CD14-positive monocyte (primary cell): Measurements from ENCODE around the gene C4orf54. TPM values are rescaled to one million over a fixed set of nuclear protein-coding genes. Genes with fewer than 3 reads are reported as not detected.

Experiments
- DNase-seq, 3 donors: peaks; one replicate each; pipeline ENCODE4 v3.0.0-alpha.2; 2011 to 2022
- H2AFZ ChIP-seq: 2 replicates; pipeline ENCODE4 v1.6.0; 2012; ENCODE audit warnings: mild to moderate bottlenecking, low read depth, low read length, inconsistent platforms; ENCODE audit not compliant: insufficient read depth, poor library complexity, severe bottlenecking
- H3K27ac ChIP-seq, 2 donors: 1 replicate in 1 of 2; 2 replicates in 1 of 2; pipeline ENCODE4 v1.5.1; 2012 to 2013; ENCODE audit warnings: low read length in 2 of 2, control low read depth in 1 of 2, inconsistent platforms in 1 of 2, low read depth in 1 of 2, mild to moderate bottlenecking in 1 of 2
- H3K27me3 ChIP-seq, 2 donors: one replicate each; pipeline versions ENCODE4 v1.6.0 to v1.6.1; 2011 to 2013; ENCODE audit warnings: low read length in 2 of 2; ENCODE audit not compliant: control insufficient read depth in 2 of 2, insufficient read depth in 2 of 2
- H3K36me3 ChIP-seq, 2 donors: replicated peaks in 1 of 2; 1 replicate in 1 of 2; 2 replicates in 1 of 2; pipeline versions ENCODE4 v1.5.1 to v1.6.1; 2012 to 2013; ENCODE audit warnings: low read length in 2 of 2, control low read depth in 1 of 2, inconsistent platforms in 1 of 2, mild to moderate bottlenecking in 1 of 2; ENCODE audit not compliant: insufficient read depth in 2 of 2, control insufficient read depth in 1 of 2
- H3K4me1 ChIP-seq, 2 donors: 1 replicate in 1 of 2; 2 replicates in 1 of 2; pipeline versions ENCODE4 v1.5.1 to v1.6.1; 2012 to 2013; ENCODE audit warnings: low read length in 2 of 2, control low read depth in 1 of 2, inconsistent platforms in 1 of 2, mild to moderate bottlenecking in 1 of 2, moderate library complexity in 1 of 2; ENCODE audit not compliant: insufficient read depth in 2 of 2, control insufficient read depth in 1 of 2
- H3K4me2 ChIP-seq: replicated peaks from 2 replicates; pipeline ENCODE3; 2012; ENCODE audit warnings: low read length, moderate library complexity, mild to moderate bottlenecking; ENCODE audit not compliant: poor library complexity, severe bottlenecking; ENCODE audit errors: extremely low read depth
- H3K4me3 ChIP-seq, 3 experiments: fragments of 200-600 bp in 1 of 3; sonication (generic) in 1 of 3; replicated peaks in 1 of 3; 1 replicate in 2 of 3; 2 replicates in 1 of 3; pipeline ENCODE4 v1.5.1; 2011 to 2013; ENCODE audit warnings: low read length in 3 of 3, mild to moderate bottlenecking in 3 of 3, control low read depth in 2 of 3, low read depth in 2 of 3, inconsistent platforms in 1 of 3, moderate library complexity in 1 of 3
- H3K79me2 ChIP-seq: 2 replicates; pipeline ENCODE4 v1.6.0; 2012; ENCODE audit warnings: mild to moderate bottlenecking, control low read depth, inconsistent platforms, low read length, moderate library complexity; ENCODE audit not compliant: insufficient read depth
- H3K9ac ChIP-seq: 2 replicates; pipeline ENCODE4 v1.6.0; 2017; ENCODE audit warnings: low read length, mild to moderate bottlenecking; ENCODE audit not compliant: insufficient read depth, poor library complexity, severe bottlenecking
- H3K9me3 ChIP-seq, 2 donors: replicated peaks in 1 of 2; 1 replicate in 1 of 2; 2 replicates in 1 of 2; pipeline versions ENCODE4 v1.5.1 to v1.6.1; 2012 to 2013; ENCODE audit warnings: low read length in 2 of 2, control low read depth in 1 of 2; ENCODE audit not compliant: control insufficient read depth in 1 of 2, insufficient read depth in 1 of 2
- H4K20me1 ChIP-seq: 2 replicates; pipeline ENCODE4 v1.6.0; 2012; ENCODE audit warnings: mild to moderate bottlenecking, low read length, control low read depth, moderate library complexity; ENCODE audit not compliant: insufficient read depth
- H3K27ac Mint-ChIP-seq, 7 donors: one replicate each; pipeline ENCODE4 v1.8.0; 2020; ENCODE audit warnings: mild to moderate bottlenecking in 7 of 7, mixed read lengths in 7 of 7, moderate library complexity in 6 of 7, inconsistent platforms in 2 of 7
- H3K27me3 Mint-ChIP-seq, 3 donors: one replicate each; pipeline ENCODE4 v1.8.0; 2021 to 2022; ENCODE audit warnings: low read depth in 3 of 3, mild to moderate bottlenecking in 3 of 3, mixed read lengths in 3 of 3, moderate library complexity in 3 of 3, inconsistent platforms in 1 of 3
- H3K36me3 Mint-ChIP-seq, 2 donors: one replicate each; pipeline ENCODE4 v1.8.0; 2020; ENCODE audit warnings: mixed read lengths in 2 of 2, inconsistent platforms in 1 of 2, mild to moderate bottlenecking in 1 of 2
- H3K4me1 Mint-ChIP-seq: one replicate; pipeline ENCODE4 v1.8.0; 2020; ENCODE audit warnings: mild to moderate bottlenecking, mixed read lengths
- H3K4me3 Mint-ChIP-seq, 2 donors: one replicate each; pipeline ENCODE4 v1.8.0; 2020; ENCODE audit warnings: mild to moderate bottlenecking in 2 of 2, mixed read lengths in 2 of 2, moderate library complexity in 1 of 2
- H3K9me3 Mint-ChIP-seq, 7 donors: one replicate each; pipeline ENCODE4 v1.8.0; 2020 to 2022; ENCODE audit warnings: mixed read lengths in 7 of 7, mild to moderate bottlenecking in 6 of 7, moderate library complexity in 6 of 7, inconsistent platforms in 2 of 7
- WGBS: methylation state at CpG from one replicate; pipeline ENCODE4 v1.1.5; 2013; ENCODE audit warnings: missing lambda C conversion rate; ENCODE audit not compliant: insufficient coverage; 5-methylcytosine and 5-hydroxymethylcytosine counted together
- intact Hi-C, 2 donors: fragments of 100-400 bp; cut with micrococcal nuclease; formaldehyde crosslinking; loops; one replicate each; pipeline versions ENCODE4 v1.15.0 to v1.15.1; 2023
- polyA plus RNA-seq, 3 donors: library from polyadenylated mRNA; depleted of rRNA in 1 of 3; unstranded in 2 of 3; stranded (reverse) in 1 of 3; fragments of 300-500 nt in 2 of 3; fragments of >200 nt in 1 of 3; fragmentation: Illumina TruSeq in 2 of 3; gene quantifications; 1 replicate in 2 of 3; 2 replicates in 1 of 3; pipeline ENCODE4 v1.2.3, GENCODE V29; 2012 to 2021
- TF ChIP-seq, protein P1 (sequence below): fragments of 200-600 bp; IDR thresholded peaks from one replicate; pipeline ENCODE4 v1.8.0; 2022; ENCODE audit warnings: antibody characterized with exemption, mild to moderate bottlenecking

Gene C4orf54
- polyA plus RNA-seq, 3 donors = not detected

DNA sequence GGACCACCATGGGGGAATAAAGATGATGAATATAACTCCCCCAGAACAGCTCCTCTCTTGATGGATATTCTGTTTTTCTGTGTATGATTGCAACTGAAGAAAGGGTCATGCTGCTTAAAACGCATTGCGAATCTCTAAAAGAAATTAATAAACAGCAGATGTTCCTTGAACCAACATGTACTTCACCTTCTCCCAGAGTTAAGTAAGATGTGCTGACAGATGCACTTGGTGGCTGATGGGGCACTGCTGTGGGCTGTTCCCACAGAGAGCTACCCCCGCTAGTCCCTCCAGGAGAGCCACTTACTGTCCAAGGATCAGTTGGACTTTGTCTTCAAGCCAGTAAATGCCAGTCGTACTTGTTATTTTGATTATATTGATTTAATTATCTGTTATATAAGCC is 26.3 kb upstream of the C4orf54 start:
- no peak overlapping the region for H3K9ac ChIP-seq
- DNase-seq = no peak
- Mint-ChIP-seq H3K27ac (no peak overlapping the region), H3K36me3 (no peaks in the 10 kb centered on the region), H3K27me3 (no peaks in the 10 kb centered on the region), H3K9me3 (peaks cover 0 to 10% (median 5%) of the 10 kb centered on the region in 7 donors), H3K4me1 (no peaks in the 10 kb centered on the region), H3K4me3 (no peak overlapping the region)
- no peak overlapping the region for H3K4me2 ChIP-seq
- no peaks in the 10 kb centered on the region for H3K36me3 ChIP-seq
- no peak overlapping the region for H3K4me3 ChIP-seq
- no peaks in the 10 kb centered on the region for H3K79me2 ChIP-seq
- WGBS = 100% methylated on average over 1 of the region's 4 CpGs
- no peaks in the 10 kb centered on the region for H3K4me1 ChIP-seq
- H3K27ac ChIP-seq = no peak overlapping the region
- intact Hi-C loops = no loop called here
- H4K20me1 ChIP-seq = no peaks in the 10 kb centered on the region
- no peak overlapping the region for H2AFZ ChIP-seq
- TF ChIP-seq, protein P1, sequence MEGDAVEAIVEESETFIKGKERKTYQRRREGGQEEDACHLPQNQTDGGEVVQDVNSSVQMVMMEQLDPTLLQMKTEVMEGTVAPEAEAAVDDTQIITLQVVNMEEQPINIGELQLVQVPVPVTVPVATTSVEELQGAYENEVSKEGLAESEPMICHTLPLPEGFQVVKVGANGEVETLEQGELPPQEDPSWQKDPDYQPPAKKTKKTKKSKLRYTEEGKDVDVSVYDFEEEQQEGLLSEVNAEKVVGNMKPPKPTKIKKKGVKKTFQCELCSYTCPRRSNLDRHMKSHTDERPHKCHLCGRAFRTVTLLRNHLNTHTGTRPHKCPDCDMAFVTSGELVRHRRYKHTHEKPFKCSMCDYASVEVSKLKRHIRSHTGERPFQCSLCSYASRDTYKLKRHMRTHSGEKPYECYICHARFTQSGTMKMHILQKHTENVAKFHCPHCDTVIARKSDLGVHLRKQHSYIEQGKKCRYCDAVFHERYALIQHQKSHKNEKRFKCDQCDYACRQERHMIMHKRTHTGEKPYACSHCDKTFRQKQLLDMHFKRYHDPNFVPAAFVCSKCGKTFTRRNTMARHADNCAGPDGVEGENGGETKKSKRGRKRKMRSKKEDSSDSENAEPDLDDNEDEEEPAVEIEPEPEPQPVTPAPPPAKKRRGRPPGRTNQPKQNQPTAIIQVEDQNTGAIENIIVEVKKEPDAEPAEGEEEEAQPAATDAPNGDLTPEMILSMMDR = no peak
- peaks cover 0 to 7% of the 10 kb centered on the region in 2 donors for H3K9me3 ChIP-seq
- H3K27me3 ChIP-seq = no peaks in the 10 kb centered on the region

DNA sequence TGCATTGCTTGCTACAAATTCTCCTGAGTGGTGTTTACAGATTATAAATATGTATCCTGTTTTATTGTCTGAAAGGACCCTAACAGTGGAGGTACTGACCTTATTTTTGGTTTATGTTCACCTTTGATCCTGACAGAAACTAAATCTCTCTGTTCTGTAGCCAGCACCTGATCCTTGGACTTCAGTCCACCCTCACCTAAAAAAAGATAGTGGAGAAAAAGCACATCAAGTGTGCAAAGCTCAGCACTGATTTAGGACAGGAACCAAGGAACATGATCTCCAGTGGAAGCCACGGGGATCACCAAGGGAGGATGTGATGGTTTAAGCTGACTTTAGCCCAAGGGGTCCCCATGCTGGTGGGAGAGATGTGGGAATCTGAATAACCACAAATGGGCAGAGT is 22.3 kb upstream of the C4orf54 start:
- H3K4me1 ChIP-seq = no peaks in the 10 kb centered on the region
- no peak overlapping the region for H3K27ac ChIP-seq
- no peak overlapping the region for H2AFZ ChIP-seq
- Mint-ChIP-seq H3K4me3 (no peak overlapping the region), H3K27ac (peak overlapping the region in 1 of 7 donors; percentile 41), H3K4me1 (no peaks in the 10 kb centered on the region), H3K9me3 (peaks cover 0 to 8% (median 3%) of the 10 kb centered on the region in 7 donors), H3K27me3 (no peaks in the 10 kb centered on the region), H3K36me3 (no peaks in the 10 kb centered on the region)
- no peaks in the 10 kb centered on the region for H3K27me3 ChIP-seq
- H3K9ac ChIP-seq = no peak overlapping the region
- no peak overlapping the region for H3K4me2 ChIP-seq
- H3K9me3 ChIP-seq = no peaks in the 10 kb centered on the region
- no peak overlapping the region for H3K4me3 ChIP-seq
- no peaks in the 10 kb centered on the region for H3K79me2 ChIP-seq
- TF ChIP-seq, protein P1 = no peak
- H3K36me3 ChIP-seq = no peaks in the 10 kb centered on the region
- DNase-seq = no peak
- intact Hi-C loops = no loop called here
- no CpG with 5 or more reads among the region's 1 CpG for WGBS
- no peaks in the 10 kb centered on the region for H4K20me1 ChIP-seq
